ENCODE results near the gene CLDN7.

DNA sequence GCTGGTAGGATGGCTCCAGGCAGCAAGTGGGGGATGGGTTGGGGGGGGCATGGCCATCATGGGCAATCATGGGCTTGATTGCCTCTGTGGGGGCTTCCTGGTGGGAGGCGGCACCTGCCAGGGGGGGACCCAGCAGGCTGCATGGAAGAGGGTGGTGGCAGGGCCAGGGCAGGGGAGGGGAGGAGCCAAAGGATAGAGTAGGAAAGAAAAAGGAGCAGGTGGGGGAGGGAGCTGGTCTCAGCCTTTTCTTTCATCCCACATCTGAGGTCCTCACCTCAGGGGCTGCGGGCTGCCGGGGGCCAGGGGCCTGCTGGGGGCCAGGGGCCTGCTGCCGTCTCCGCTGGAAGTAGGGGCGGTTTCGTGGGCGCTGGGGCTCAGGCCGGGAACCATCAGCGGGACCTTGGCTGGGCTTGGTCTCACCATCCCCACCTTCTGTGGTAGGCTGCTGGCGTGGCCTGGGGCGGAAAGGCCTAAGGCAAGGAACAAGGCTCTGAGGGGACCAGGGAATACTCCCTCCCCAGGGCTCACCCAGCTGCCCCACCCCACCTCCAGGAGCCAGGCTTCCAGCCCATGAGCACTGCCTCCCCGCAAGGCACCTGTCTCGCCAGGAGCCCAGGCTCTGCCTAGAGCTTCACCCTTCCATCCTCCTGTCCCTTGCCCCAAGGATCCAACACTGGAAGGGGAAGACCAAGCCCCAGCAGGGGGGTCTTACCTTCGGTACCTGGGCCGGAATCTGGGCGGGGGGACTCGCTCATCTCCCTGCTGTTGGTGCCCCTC lies 27.2 kb upstream of the CLDN7 start:
- no peak for TF ChIP-seq POLR2A (IDR thresholded peaks at IDR 0.05)
- TF ChIP-seq, protein P1, sequence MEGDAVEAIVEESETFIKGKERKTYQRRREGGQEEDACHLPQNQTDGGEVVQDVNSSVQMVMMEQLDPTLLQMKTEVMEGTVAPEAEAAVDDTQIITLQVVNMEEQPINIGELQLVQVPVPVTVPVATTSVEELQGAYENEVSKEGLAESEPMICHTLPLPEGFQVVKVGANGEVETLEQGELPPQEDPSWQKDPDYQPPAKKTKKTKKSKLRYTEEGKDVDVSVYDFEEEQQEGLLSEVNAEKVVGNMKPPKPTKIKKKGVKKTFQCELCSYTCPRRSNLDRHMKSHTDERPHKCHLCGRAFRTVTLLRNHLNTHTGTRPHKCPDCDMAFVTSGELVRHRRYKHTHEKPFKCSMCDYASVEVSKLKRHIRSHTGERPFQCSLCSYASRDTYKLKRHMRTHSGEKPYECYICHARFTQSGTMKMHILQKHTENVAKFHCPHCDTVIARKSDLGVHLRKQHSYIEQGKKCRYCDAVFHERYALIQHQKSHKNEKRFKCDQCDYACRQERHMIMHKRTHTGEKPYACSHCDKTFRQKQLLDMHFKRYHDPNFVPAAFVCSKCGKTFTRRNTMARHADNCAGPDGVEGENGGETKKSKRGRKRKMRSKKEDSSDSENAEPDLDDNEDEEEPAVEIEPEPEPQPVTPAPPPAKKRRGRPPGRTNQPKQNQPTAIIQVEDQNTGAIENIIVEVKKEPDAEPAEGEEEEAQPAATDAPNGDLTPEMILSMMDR (IDR thresholded peaks at IDR 0.05): no peak
